ENCODE data around the gene WBP2. TPM values are rescaled to one million over a fixed set of nuclear protein-coding genes. Genes with fewer than 3 reads are reported as not detected.
A peak's percentile ranks its signal among the peaks of the same experiment; 100 is the strongest.

WBP2 gene
- total RNA-seq, 1 experiment from 2014 or later = 132 TPM

- Histone ChIP-seq H4K20me1 (ENCODE audit: insufficient read depth) (no peaks in the 10 kb centered on the region), H3K27me3 (ENCODE audit: insufficient read depth, low read length) (no peaks in the 10 kb centered on the region), H3K4me2 (ENCODE audit: low read length) (no peak overlapping the region), H3K79me2 (ENCODE audit: insufficient read depth, low read length) (no peaks in the 10 kb centered on the region), H3K9ac (ENCODE audit: low read length) (no peak overlapping the region), H3K9me3 (ENCODE audit: control insufficient read depth in 1 of 2, insufficient read depth in 1 of 2, low read depth in 1 of 2, low read length in 2 of 2) (no peaks in the 10 kb centered on the region), H2AFZ (ENCODE audit: low read depth, low read length, poor library complexity, severe bottlenecking) (no peak overlapping the region), H3K4me3 (replicated peaks in 1 of 2; ENCODE audit: low read depth in 1 of 2, low read length in 2 of 2) (no peak overlapping the region), H3K36me3 (ENCODE audit: control insufficient read depth in 1 of 2, insufficient read depth in 2 of 2, low read length in 2 of 2) (peaks cover 4 to 18% of the 10 kb centered on the region in 2 experiments; a peak in 3 of 4 replicates), H3K4me1 (ENCODE audit: control insufficient read depth in 1 of 2, insufficient read depth in 2 of 2, low read length in 2 of 2) (peaks cover 6 to 9% of the 10 kb centered on the region in 2 experiments; a peak in 2 of 4 replicates), H3K27ac (ENCODE audit: low read depth, low read length) (peak overlapping the region; percentile 27; the same call in 1 of the 2 replicates), H3K9me2 (ENCODE audit: insufficient read depth) (no peaks in the 10 kb centered on the region)
- peak; percentile 84 for ATAC-seq
- no TSS peak for BruUV-seq (replicated peaks)
- RAD21 ChIA-PET (ENCODE audit: low non-redundant PET in 1 of 2, low total read pairs in 2 of 2, uncharacterized antibody in 2 of 2, unreplicated experiment in 2 of 2) = interaction anchor here in 1 of 2 experiments (0.5 to 0.9 kb wide), 2 partner anchors 42 to 62 kb away, joined by 3 to 4 read pairs; partner anchors contain the start of gene GALK1
- DNase-seq (ENCODE audit: low read depth, low spot score) = no peak
- POLR2A ChIA-PET = interaction anchor here (0.8 to 4.2 kb wide), 3 partner anchors 48 to 53 kb away, joined by 3 to 32 read pairs (median 3); a partner anchor contains a TSS
- CTCF ChIA-PET = interaction anchor here (0.7 to 1.9 kb wide), 13 partner anchors 9 to 112 kb away, joined by 3 to 15 read pairs (median 6); partner anchors contain the start of genes GALK1 and WBP2
- intact Hi-C loops (cut with micrococcal nuclease) = no loop called here
- no peak for TF ChIP-seq SIN3A (IDR thresholded peaks at IDR 0.05; ENCODE audit: low read depth)
- peak; percentile 57 for TF ChIP-seq RAD21 (IDR thresholded peaks at IDR 0.05; ENCODE audit: low read depth)
- peak; percentile 70 to 91 (median 87) for TF ChIP-seq CTCF (IDR thresholded peaks at IDR 0.05 in 2 of 3, conservative IDR thresholded peaks at IDR 0.05 in 1 of 3; ENCODE audit: borderline replicate concordance in 1 of 3, insufficient read depth in 1 of 3, low read depth in 2 of 3, low read length in 2 of 3)
These were observed 27.6 kb downstream of the WBP2 start for GRCh38 chr17:75827308-75828075.

Data from HCT116 (cell line).